CD4-positive, alpha-beta T cell treated with Interleukin-15 for 4 hours (primary cell): ENCODE measurements around the gene ZMYM5.
A peak's percentile ranks its signal among the peaks of the same experiment; 100 is the strongest.
"Not testable (repeated sequence)": the region's sequence is repeated elsewhere in the genome, so short reads cannot be mapped to it uniquely, and the experiment has no call there.

Experiments
- DNase-seq: peaks from one replicate; pipeline ENCODE4 v3.0.0-alpha.2; 2020; ENCODE audit warnings: low spot score

ZMYM5 gene

DNA sequence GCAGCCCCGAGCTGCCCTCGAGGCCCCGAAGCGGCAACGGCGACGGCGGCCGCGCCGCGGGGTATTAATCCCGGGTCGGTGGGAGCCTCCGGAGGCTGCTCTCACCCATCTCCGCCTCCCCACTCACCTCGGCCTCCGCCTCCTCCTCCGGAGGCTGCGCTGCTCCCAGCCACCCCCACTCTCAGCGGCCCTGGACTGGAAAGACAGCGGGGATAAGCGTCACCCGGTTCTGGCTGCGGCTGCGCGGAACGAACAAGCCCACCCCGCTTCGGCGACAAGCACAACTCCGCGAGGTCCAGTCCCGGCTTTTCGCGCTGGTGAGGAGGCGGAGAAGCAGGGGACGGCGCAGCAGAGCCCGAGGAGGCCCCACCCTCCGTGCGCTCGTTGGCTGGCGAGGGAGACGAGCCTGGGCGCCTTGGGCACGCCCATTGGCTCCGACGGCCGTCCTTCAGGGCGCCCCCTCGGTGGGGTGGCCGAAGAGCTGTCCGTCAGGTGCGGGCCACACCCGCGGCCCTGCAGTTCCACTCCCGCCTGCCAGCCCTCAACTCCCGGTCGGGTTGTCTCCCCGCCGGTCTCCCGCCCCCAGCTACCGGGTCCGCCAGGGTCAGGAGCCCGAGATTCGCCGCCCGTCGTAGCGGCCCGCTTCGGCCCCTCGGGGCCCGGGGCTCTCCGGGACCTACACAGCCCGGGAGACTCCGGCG lies at the start of gene ZMYM5:
Gene ZMYM5, minus strand, starts transcription at position 327 of the 701 bp plus-strand sequence. CDS start 11,469 bp downstream, outside the sequence.
- DNase-seq: peak; percentile 96

DNA sequence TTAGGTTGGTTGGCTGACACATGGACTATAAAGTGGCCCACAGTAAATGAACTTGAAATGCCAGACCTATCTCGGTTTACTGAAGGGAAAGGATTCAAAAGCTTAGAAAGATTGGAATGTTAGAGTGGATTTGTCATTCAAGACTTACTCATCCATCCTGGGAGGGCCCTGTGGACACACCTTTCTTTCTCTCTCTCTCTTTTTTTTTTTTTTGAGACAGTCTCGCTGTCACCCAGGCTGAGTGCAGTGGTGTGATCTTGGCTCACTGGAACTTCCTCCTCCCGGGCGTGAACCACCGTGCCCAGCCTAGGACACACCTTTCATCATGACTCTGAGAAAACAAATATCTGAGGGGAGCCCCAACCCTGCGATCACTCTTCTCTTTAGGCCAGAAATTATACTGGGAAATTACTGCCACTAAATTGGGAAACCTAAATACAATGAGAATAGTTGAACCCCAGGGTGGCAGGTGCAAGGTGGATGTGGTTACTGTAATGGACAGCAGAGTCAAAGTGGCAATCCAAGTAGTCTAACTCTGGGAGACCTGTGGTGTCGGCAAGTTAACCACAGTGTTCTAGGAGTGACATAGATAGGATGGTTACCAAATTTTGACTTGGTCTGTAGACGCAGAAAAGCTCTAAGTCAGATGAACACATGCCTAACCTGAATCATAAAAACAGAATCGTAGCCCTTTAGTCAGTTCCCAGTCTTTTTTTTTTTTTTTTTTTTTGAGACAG lies 47.1 kb upstream of the ZMYM5 start:
- DNase-seq: no peak

DNA sequence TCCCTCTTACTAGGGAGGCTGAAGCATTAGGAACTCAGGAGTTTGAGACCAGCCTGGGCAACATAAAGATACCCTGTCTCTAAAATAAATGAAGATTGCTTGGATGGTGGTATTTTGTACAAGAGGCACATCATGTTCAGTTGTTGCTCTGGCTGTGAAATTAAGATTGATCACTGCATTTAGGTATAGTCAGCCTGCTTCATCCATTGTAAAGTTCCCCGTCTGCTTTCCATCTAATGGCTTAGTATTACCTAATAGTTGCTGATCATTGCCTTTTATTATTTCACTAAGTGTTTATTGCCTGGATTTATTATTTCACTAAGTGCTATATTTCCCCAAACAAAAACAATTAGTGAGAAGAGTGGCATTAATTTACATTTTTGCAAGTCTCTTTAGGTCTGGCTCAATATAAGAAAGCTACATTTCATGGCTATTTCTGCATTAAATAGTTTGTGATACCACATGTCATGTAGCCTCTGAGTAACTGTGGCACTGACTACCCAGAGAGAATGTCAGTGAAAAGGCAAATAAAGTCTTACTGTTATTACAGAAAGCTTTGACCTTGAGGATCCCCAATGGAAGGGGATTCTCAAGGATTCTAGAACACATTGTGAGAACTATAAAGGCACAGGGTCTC lies 45.0 kb upstream of the ZMYM5 start:
- no peak for DNase-seq

DNA sequence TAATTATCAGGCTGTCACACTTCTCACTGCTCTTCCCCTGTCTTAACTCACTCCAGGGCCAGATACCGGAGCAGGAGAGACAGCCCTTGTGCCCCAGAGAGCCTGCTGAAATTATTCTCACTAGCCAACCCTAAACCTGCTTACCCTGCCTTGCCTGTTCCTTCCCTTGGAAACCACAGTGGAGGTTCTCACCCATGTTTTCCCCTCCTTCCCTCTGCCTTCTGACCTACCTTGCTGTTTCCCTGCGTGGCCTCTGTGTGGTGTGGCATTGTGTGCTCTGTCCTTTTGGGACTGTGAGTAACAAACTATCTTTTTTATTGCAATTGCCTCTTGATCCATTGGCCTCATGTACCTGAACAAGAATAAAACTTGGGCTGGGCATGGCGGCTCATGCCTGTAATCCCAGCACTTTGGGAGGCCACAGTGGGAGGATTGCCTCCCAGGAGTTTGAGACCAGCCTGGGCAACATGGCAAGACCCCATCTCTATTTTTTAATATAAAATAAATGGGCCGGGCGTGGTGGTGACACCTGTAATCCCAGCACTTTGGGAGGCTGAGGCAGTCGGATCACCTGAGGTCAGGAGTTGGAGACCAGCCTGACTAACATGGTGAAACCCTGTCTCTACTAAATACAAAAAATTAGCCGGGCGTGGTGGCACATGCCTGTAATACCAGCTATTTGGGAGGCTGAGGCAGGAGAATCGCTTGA lies 42.2 kb upstream of the ZMYM5 start:
- not testable (repeated sequence) for DNase-seq

DNA sequence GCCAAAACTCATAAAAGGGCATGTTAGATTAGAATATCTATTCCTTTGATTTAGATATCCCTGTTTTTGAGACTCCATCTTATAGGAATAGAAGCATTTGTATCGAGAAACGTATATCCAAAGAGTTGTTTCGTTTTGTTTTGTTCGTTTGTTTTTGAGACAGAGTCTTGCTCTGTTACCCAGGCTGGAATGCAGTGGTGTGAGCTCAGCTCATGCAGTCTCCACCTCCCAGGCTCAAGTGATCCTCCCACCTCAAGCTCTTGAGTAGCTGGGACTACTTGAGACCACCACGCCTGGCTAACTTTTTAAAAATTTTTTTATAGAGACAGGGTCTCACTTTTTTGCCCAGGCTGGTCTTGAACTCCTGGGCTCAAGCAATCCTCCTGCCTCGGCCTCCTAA lies 26.6 kb upstream of the ZMYM5 start:
- no peak for DNase-seq

DNA sequence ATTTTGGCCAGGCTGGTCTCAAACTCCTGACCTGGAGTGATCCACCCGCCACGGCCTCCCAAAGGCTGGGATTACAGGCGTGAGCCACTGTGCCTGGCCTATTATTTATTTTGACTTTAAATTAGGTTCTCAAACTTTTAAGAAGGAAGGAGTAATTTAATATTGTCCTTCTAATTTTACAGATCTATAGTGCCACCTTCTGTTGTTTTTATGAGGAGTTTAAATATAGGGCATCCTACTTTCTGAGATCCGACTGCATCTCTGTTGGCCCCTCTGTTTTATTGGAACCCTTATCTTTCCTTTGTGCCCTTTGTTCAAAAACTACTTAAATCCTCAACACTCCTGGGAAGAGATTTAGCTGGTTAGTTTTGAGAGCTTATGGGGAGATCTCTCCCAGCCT lies 25.4 kb upstream of the ZMYM5 start:
- DNase-seq: peak; percentile 13

DNA sequence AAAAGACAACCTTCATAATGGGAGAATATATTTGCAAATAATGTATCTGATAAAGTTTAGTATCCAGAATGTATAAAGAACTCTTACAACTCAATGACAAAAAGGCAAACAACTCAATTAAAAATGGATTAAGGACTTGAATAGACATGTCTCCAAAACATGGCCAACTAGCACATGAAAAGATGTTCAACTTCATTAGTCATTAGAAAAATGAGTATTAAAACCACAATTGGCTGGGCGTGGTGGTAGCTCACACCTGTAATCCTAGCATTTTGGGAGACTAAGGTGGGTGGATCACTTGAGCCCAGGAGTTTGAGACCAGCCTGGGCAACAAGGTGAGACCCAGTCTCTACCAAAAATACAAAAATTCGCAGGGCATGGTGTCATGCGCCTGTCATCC lies 18.8 kb upstream of the ZMYM5 start:
- DNase-seq: no peak

DNA sequence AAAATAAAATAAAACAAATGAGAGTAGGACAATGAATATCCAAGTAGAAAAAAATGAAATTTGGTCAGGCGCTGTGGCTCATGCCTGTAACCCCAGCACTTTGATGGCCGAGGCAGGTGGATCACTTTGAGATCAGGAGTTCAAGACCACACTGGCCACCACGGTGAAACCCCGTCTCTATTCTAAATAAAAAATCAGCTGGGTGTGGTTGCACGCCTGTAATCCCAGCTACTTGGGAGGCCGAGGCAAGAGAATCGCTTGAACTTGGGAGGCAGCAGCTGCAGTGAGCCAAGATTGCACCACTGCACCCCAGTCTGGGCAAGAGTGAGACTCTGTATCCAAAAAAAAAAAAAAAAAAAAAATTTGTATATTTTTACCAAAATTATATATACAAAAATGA lies 18.2 kb upstream of the ZMYM5 start:
- no peak for DNase-seq

DNA sequence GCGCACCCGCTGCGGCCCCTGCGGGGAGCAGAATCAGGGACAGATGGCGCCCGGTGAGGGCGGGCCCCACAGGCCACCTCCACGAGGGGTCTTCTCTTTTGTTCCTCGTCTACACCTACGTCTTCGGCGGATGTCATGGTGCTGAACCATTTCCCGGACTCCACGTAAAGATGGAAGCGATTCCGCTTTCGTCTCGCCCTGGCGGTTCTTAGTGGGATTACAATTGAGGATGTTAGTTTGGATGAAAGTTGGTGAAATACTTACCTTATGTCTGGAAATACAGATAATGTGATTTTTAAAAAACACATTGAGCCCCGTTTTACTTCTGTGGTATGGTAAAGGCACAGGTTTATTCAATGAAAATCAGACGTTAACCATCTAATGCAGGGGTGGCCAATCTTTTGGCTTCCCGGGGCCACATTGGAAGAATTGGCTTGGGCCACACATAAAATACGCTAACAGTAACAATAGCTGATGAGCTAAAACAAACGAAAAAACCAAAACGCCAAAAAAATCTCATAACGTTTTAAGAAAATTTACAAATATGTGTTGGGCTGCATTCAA lies 1.4 kb upstream of the ZMYM5 start:
- peak; percentile 84 for DNase-seq

DNA sequence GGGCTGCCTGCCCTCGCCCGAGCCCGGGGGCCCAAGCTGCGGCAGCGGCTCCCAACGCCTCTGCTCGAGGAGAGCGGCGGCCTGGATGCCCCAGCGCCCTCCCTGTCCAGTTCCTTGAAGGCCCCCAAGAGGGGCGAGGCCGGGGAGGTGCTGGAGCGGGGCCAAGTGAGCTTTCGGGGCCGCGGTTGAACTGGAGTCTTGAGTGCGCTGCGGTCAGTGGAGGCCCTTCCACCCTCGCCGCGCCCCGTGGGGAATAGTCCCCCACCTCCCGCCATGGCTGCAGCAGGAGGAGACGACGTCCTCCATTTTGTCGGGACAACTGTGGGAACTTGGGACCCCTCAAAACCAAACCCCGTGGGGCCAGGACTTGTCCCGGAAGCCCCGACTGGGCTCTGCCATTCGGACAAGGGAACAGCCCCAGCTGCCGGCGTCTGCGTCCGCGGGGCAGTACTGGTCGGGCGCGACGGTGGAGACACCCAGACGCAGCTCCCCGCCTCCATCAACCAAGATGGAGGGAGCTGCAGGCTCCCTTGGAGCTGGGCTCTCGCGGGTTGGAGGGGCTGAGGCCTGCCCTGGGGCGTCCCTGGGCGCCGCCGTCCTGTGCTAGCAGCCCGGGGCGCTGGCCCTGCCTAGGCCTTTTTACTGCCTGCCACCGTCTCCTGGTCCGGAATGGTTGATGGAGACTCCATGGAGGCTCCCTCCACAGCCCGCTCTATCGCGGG lies 736 bp upstream of the ZMYM5 start:
- peak; percentile 57 for DNase-seq

DNA sequence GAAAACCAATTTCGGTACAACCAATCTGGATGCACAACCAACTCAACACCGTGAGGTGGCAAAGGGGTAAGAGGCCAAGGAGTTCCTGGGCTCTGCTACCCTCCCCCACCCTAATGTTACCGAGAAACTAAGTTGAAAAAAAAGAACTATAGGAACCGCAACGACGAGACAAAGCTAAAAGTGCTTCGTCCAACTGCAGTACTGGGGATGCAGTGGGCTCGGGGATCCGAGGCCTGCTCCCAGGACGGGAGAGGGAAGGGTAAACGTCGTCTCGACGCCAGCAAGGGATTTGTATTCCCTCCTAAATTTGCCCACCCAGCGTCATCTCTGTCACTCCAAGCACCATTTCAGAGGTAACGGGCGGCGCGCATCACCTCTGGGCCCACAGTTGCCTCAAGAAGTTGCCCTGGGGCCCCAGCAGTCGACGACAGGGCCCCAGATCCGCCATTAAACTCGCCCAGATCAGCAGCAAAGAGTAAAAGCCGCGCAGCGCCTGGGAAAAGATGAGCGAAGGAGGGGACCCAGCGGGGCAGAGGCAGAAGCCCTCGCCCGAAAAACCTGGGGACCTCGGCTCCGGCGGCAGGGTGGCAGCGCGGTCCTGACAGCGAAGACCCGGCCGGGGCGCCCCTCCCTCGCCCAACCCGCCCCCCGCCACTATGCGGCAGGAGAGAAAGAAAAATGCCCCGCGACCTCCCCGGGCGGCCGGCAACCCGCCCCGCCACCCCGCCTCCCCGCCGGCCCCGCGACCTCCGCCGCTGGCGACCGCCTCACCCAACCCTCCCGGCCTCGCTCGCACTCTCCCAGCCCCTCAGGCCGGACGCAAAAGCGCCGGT lies 752 bp downstream of the ZMYM5 start:
- peak; percentile 34 for DNase-seq

DNA sequence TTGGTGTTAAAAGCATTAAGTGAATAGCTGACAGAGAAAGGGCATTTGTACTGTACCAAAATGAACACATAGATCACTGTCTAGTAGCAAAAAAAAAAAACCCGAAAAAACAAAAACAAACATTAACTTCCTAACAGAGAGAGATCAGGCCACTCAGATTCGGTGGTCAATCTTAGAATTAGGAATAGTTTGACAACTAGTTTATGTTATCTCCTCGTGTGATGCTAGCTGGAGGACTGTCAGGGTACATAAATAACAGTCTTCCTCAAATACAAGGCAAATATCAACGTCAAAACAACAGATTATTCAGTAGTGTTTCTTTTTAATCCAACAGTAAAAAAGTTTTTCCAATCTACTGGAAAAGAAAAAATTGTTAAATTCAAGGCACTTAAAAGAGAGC lies 1.7 kb downstream of the ZMYM5 start:
- DNase-seq: no peak

DNA sequence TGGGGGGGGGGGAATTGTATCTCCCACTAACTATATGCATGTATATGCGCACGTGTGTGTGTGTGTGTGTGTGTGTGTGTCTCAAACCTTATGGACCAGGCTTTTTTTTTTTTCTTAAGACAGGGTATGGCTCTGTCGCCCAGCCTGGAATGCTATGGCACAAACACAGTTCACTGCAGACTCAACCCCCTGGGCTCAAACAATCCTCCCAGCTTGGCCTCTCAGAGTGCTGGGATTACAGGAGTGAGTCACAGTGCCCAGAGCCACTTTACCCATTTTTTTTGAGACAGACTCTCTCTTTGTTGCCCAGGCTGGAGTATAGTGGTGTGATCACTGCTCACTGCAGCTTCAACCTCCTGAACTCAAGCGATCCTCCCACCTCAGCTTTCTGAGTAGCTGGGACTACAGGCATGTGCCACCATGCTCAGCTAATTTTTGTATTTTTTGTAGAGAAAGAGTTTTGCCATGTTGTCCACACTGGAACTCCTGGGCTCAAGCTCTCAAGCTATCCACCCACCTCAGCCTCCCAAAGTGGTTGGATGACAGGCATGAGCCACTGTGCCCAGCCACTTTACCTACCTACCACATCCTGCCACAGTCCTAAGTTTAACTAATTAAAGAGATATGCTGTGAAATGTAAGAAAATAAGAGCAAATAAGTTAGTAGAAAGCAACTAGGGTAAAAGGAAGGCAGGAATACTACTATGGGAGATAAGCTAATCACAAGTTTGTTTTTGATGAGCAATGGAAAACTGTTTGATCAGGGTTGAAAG lies 2.4 kb downstream of the ZMYM5 start:
- peak; percentile 10 for DNase-seq

DNA sequence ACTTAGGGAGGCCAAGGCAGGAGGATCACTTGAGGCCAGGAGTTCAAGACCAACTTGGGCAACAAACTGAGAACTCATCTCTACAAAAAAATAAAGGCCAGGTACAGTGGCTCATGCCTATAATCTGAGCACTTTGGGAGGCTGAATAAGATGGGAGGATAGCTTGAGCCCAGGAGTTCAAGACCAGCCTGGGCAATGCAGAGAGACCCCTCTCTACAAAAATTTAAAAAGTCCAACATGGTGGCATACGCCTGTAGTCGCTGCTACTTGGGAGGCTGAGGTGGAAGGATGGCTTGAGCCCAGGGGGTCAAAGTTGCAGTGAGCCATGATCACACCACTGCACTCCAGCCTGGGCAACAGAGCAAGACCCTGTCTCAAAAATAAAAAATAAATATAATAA lies 5.8 kb downstream of the ZMYM5 start:
- not testable (repeated sequence) for DNase-seq

DNA sequence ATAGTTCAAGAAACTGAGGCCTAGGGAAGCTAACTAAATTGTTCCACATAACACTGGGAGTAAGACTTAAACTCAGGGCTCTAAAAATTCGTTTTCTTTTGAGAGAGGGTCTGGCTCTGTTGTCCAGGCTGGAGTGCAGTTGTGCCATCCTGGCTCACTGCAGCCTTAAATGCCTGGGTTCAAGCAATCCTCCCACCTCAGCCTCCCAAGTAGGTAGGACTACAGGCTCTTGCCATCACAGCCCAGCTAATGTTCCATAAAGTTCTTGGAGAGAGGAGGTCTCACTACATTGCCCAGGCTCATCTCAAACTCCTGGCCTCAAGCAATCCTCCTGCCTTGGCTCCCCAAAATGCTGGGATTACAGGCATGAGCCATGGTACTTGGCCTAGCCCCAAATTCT lies 10.7 kb downstream of the ZMYM5 start:
- DNase-seq: no peak

DNA sequence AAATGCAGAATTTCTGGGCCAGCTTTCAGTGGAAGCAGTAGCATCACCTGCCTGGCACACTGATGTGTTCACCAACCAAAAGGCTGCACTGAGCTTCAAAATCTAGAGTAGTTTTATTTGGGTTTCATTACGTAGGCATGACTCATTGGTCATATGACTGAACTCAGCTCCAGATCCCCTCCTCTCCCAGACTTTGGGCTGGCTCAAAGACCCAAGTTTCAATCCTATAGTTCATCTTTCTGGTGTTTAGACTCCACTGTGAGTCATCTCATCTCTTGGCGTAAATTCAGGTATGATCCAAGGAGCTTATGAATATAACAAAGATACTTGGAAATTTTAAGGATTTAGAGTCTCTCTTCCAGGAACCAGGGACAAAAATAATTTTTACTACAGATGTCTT lies 17.7 kb downstream of the ZMYM5 start:
- DNase-seq: peak; percentile 9

DNA sequence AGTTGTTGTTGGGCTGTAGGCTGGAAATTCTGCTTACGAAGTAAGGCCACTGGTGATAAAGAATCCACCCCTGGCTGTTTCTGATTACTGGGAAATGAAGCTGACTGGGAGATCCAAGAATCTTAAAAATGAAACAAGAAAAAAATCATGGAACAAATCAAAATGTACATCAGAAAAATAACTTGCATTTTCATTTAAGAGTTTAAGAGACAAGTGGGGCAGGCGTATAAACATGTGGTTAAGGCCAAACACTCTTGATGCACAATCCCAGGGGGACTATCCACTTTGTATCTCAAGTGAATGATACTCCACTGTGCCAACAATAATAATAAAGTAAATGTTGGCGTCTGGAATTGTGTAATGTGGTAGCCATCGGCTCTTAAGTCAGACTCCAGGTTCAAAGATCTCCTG lies 24.6 kb downstream of the ZMYM5 start:
- DNase-seq: no peak

DNA sequence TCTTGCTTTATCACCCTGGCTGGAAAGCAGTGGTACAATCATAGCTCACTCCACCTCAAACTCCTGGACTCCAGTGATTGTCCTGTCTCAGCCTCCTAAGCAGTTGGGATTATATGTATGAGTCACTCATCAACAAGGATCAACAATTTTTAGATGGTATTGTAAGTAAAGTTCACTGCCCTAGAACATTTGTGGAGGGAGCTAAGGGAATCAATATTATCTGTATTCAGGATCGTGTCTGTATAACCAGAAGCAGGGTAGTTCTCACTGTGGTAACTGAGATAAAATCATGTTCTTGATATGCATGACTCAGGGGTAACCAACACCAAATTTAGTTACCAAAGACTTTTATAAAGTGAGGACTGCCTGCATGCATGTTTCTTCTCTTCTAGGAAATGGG lies 27.0 kb downstream of the ZMYM5 start:
- DNase-seq: no peak

DNA sequence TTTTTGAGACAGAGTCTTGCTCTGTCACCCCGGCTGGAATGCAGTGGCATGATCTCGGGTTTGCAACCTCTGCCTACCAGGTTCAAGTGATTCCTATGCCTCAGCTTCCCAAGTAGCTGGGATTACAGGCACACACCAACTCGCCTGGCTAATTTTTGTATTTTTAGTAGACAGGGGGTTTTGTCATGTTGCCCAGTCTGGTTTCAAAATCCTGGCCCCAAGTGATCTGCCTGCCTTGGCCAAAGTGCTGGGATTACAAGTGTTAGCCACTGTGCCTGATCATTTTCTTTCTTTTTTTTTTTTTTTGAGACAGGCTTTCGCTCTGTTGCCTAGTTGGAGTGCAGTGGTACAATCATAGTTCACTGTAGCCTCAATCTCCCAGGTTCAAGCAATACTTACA lies 28.7 kb downstream of the ZMYM5 start:
- no peak for DNase-seq

DNA sequence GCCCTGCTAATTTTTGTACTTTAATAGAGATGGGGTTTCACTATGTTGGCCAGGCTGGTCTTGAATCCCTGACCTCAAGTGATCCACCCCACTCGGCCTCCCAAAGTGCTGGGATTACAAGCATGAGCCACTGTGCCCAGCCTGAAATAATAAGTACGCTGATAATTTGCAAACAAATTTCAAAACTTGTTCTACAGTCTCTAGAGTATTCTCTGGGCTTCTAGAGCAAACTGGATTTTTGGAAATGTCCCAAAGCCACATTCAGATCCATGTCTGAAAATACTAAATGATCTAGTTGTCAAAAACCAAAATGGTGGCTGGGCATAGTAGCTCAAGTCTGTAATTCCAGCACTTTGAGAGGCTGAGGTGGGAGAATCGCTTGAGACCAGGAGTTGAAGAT lies 40.8 kb downstream of the ZMYM5 start:
- DNase-seq: no peak
